Measurements from ENCODE around the gene TMEM119. TPM values are rescaled to one million over a fixed set of nuclear protein-coding genes. Genes with fewer than 3 reads are reported as not detected.

TMEM119 gene
- total RNA-seq, 1 experiment from 2014 or later: not detected

DNA sequence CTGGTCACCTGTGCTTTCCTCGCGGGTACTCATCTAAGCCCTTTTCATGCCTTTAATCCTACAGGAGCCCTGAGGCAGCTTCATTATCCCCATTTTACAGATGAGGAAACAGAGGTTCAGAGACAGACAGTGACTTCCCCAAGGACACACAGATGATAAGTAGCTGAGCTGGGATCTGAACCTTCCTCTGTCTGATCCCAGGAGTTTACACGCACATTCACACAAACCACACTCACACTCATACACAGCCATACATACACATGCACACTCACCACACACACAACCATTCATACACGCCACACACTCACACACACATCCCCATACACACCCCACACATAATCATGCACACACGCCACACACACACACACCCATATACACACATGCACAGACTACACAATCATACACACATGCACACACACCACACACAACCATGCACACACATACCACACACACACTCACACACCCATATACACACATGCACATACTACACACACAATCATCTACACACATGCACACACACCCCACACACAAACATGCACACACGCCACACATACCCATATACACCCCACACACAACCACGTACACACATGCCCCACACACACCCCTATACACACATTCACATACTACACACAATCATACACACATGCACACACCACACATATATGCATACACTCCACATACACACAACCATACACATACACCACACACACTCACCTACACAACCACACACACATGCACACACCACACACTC, 2.7 kb downstream of the TMEM119 start:
- Histone ChIP-seq H3K36me3 (ENCODE audit: control insufficient read depth, insufficient read depth, low read length) (no peaks in the 10 kb centered on the region), H3K4me1 (no peaks in the 10 kb centered on the region), H3K9me3 (no peaks in the 10 kb centered on the region), H3K4me3 (ENCODE audit: low read depth, low read length) (no peak overlapping the region), H3K27me3 (replicated peaks; ENCODE audit: control insufficient read depth, insufficient read depth, low read length) (no peaks in the 10 kb centered on the region)
- Mint-ChIP-seq H3K4me1 (ENCODE audit: low read depth, unreplicated experiment) (no peaks in the 10 kb centered on the region), H3K9me3 (ENCODE audit: unreplicated experiment) (no peaks in the 10 kb centered on the region), H3K27ac (ENCODE audit: unreplicated experiment) (no peak overlapping the region), H3K36me3 (ENCODE audit: insufficient read depth, unreplicated experiment) (no peaks in the 10 kb centered on the region), H3K4me3 (ENCODE audit: unreplicated experiment) (no peak overlapping the region), H3K27me3 (ENCODE audit: insufficient read depth, unreplicated experiment) (no peaks in the 10 kb centered on the region)
- intact Hi-C loops (cut with micrococcal nuclease; ENCODE audit: unreplicated experiment): no loop called here
- ChIA-PET POLR2A (no interaction called here), CTCF (no interaction called here)
- DNase-seq: no peak
- no TSS peak for BruUV-seq (replicated peaks)
- TF ChIP-seq, protein P1, sequence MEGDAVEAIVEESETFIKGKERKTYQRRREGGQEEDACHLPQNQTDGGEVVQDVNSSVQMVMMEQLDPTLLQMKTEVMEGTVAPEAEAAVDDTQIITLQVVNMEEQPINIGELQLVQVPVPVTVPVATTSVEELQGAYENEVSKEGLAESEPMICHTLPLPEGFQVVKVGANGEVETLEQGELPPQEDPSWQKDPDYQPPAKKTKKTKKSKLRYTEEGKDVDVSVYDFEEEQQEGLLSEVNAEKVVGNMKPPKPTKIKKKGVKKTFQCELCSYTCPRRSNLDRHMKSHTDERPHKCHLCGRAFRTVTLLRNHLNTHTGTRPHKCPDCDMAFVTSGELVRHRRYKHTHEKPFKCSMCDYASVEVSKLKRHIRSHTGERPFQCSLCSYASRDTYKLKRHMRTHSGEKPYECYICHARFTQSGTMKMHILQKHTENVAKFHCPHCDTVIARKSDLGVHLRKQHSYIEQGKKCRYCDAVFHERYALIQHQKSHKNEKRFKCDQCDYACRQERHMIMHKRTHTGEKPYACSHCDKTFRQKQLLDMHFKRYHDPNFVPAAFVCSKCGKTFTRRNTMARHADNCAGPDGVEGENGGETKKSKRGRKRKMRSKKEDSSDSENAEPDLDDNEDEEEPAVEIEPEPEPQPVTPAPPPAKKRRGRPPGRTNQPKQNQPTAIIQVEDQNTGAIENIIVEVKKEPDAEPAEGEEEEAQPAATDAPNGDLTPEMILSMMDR (IDR thresholded peaks at IDR 0.05; ENCODE audit: insufficient read depth in 1 of 2, low read depth in 1 of 2, low read length in 1 of 2, severe bottlenecking in 1 of 2, unreplicated experiment in 1 of 2): no peak

DNA sequence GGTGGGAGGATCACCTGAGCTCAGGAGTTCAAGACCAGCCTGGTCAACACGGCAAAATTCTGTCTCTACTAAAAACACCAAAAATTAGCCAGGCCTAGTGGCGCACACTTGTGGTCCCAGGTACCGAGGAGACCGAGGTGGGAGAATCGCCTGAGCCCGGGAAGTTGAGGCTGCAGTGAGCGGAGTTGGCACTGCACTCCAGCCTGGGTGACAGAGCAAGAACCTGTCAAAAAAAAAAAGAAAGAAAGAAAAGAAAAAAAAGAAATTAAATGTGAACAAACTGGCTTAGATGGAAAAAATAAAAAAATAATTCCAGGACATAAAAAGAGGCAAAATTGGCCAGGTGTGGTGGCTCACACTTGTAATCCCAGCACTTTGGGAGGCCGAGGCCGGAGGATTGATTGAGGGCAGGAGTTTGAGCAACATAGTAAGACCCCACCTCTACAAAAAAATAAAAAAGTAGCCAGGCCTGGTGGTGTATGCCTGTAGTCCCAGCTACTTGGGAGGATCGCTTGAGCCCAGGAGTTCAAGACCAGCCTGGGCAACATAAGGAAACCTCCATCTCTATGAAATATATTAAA, 3.5 kb downstream of the TMEM119 start:
- Histone ChIP-seq H3K36me3 (ENCODE audit: control insufficient read depth, insufficient read depth, low read length) (no peaks in the 10 kb centered on the region), H3K27me3 (replicated peaks; ENCODE audit: control insufficient read depth, insufficient read depth, low read length) (no peaks in the 10 kb centered on the region), H3K4me3 (ENCODE audit: low read depth, low read length) (no peak overlapping the region), H3K4me1 (no peaks in the 10 kb centered on the region), H3K9me3 (no peaks in the 10 kb centered on the region)
- DNase-seq: no peak
- no peaks in the 10 kb centered on the region for H3K27me3 Mint-ChIP-seq (ENCODE audit: insufficient read depth, unreplicated experiment)
- H3K9me3 Mint-ChIP-seq (ENCODE audit: unreplicated experiment): no peaks in the 10 kb centered on the region
- ChIA-PET POLR2A (no interaction called here), CTCF (no interaction called here)
- intact Hi-C loops (cut with micrococcal nuclease; ENCODE audit: unreplicated experiment): no loop called here
- no peaks in the 10 kb centered on the region for H3K4me1 Mint-ChIP-seq (ENCODE audit: low read depth, unreplicated experiment)
- H3K4me3 Mint-ChIP-seq (ENCODE audit: unreplicated experiment): no peak overlapping the region
- H3K27ac Mint-ChIP-seq (ENCODE audit: unreplicated experiment): no peak overlapping the region
- TF ChIP-seq, protein P1 (IDR thresholded peaks at IDR 0.05; ENCODE audit: insufficient read depth in 1 of 2, low read depth in 1 of 2, low read length in 1 of 2, severe bottlenecking in 1 of 2, unreplicated experiment in 1 of 2): no peak
- BruUV-seq (replicated peaks): no TSS peak
- H3K36me3 Mint-ChIP-seq (ENCODE audit: insufficient read depth, unreplicated experiment): no peaks in the 10 kb centered on the region

DNA sequence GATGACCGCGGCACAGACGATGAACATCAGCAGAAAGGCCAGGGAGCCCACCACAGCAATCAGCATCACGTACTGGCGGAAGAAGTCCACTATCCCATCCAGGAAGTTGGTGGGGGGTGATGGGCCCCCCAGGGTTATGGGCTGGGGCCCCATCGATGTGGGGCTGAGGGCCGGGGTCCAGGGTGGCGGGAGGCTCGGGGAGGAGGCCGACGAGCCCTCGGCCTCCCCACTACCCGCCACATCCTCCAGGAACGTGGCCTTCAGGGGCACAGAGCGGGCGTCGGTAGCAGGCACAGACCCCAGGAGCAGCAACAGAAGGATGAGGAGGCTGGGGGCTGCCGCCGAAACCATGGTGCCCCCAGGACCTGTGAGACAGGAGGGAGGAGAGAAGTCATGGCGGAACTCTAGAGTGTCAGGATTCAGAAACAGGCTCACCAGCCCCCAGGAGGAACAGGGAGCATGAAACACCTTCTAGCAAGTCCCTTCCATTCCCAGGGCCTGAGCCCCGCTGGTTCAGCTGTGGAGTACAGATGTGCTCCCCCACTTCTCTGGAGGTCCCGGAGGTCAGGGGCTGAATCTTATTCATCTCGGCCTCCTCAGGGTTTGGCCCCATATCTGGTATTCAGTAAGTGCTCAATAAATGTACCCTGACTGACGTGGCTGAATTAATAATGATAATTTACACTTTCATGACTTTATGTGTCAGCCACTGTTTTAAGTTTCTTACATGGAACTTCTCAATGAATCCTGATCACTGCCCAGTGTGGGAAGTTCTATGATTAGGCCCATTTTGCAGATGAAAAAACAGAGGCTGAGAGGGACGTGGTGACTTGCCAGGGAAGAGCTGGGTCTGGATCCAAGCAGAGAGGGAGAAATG, 5.6 kb downstream of the TMEM119 start:
- Mint-ChIP-seq H3K27ac (ENCODE audit: unreplicated experiment) (no peak overlapping the region), H3K36me3 (ENCODE audit: insufficient read depth, unreplicated experiment) (no peaks in the 10 kb centered on the region), H3K4me3 (ENCODE audit: unreplicated experiment) (no peak overlapping the region), H3K27me3 (ENCODE audit: insufficient read depth, unreplicated experiment) (no peaks in the 10 kb centered on the region), H3K4me1 (ENCODE audit: low read depth, unreplicated experiment) (no peaks in the 10 kb centered on the region), H3K9me3 (ENCODE audit: unreplicated experiment) (no peaks in the 10 kb centered on the region)
- POLR2A ChIA-PET: no interaction called here
- no TSS peak for BruUV-seq (replicated peaks)
- Histone ChIP-seq H3K9me3 (no peaks in the 10 kb centered on the region), H3K36me3 (ENCODE audit: control insufficient read depth, insufficient read depth, low read length) (no peaks in the 10 kb centered on the region), H3K27me3 (replicated peaks; ENCODE audit: control insufficient read depth, insufficient read depth, low read length) (no peaks in the 10 kb centered on the region), H3K4me3 (ENCODE audit: low read depth, low read length) (no peak overlapping the region), H3K4me1 (no peaks in the 10 kb centered on the region)
- TF ChIP-seq, protein P1 (IDR thresholded peaks at IDR 0.05; ENCODE audit: insufficient read depth in 1 of 2, low read depth in 1 of 2, low read length in 1 of 2, severe bottlenecking in 1 of 2, unreplicated experiment in 1 of 2): no peak
- DNase-seq: no peak
- intact Hi-C loops (cut with micrococcal nuclease; ENCODE audit: unreplicated experiment): no loop called here
- CTCF ChIA-PET: no interaction called here
